Astrocyte of the cerebellum (primary cell): ENCODE results near the gene BTRC.

Experiments used
- DNase-seq: peaks from one replicate; pipeline ENCODE4 v3.0.0-alpha.2; 2011; ENCODE audit warnings: low read depth
- H3K4me3 ChIP-seq: 2 replicates; pipeline ENCODE4 v1.5.1; 2011; ENCODE audit warnings: mild to moderate bottlenecking, low read depth, low read length, moderate library complexity
- in situ Hi-C: cut with HindIII; loops from 2 replicates; pipeline ENCODE4 v1.10.0; 2017; ENCODE audit warnings: low sequenced_read_pairs
- TF ChIP-seq, protein P1 (sequence below): IDR thresholded peaks from 2 replicates; pipeline ENCODE4 v1.5.1; 2012; ENCODE audit warnings: low read length, low read depth, moderate library complexity, mild to moderate bottlenecking; ENCODE audit errors: missing control alignments

The BTRC gene

DNA sequence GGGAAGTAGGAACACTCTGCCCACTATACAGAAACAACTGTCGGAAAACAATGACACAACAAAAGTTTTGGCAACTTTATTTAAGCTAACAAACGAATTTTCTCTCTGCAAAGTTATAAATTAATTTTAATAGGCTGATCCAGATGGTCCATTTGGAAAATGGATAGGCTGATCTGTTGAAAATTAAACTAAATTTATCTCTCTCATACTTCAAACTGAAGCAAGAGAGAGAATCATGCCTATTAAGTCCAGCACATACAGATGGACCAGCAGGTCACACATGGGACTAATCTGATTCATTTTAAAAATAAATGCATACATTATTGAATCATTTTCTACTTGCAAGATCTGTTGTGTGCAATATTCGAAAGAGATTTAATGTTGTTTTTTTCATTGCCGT is 110.1 kb downstream of the BTRC start:
- no peak overlapping the region for H3K4me3 ChIP-seq
- no peak for DNase-seq
- in situ Hi-C loops: no loop called here
- TF ChIP-seq, protein P1, sequence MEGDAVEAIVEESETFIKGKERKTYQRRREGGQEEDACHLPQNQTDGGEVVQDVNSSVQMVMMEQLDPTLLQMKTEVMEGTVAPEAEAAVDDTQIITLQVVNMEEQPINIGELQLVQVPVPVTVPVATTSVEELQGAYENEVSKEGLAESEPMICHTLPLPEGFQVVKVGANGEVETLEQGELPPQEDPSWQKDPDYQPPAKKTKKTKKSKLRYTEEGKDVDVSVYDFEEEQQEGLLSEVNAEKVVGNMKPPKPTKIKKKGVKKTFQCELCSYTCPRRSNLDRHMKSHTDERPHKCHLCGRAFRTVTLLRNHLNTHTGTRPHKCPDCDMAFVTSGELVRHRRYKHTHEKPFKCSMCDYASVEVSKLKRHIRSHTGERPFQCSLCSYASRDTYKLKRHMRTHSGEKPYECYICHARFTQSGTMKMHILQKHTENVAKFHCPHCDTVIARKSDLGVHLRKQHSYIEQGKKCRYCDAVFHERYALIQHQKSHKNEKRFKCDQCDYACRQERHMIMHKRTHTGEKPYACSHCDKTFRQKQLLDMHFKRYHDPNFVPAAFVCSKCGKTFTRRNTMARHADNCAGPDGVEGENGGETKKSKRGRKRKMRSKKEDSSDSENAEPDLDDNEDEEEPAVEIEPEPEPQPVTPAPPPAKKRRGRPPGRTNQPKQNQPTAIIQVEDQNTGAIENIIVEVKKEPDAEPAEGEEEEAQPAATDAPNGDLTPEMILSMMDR: no peak

- TF ChIP-seq, protein P1: no peak
- no peak overlapping the region for H3K4me3 ChIP-seq
- in situ Hi-C loops: no loop called here
- no peak for DNase-seq
These were observed 110.6 kb downstream of the BTRC start for GRCh38 chr10:101464599-101464998.

GRCh38 chr10:101466016-101466912 is 112.3 kb downstream of the BTRC start:
- no peak overlapping the region for H3K4me3 ChIP-seq
- in situ Hi-C loops: no loop called here
- DNase-seq: no peak
- TF ChIP-seq, protein P1: no peak

DNA sequence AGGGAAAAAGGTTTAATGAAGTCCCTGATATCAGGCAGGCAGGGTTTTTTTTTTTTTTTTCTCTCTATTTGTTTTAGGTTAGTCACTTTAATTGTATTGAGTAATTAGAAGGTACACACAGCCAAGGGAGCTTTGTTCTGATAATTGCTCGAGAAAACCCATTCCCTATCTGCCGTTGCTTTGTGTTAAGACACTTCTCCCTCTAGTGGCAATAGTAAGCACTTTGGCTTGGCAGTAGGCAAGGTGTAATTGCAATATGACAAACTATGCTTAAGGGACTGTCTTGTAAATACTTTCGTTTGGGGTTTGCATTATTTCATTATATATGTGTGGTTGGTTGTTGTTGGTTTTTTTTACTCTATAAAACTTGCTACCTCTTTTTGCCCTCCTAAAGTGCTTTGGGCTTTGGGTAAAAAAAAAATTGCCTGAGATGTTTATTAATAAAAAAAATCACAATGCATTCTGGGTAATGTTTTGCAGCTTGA is 113.4 kb downstream of the BTRC start:
- DNase-seq: peak; percentile 60
- no peak overlapping the region for H3K4me3 ChIP-seq
- TF ChIP-seq, protein P1: peak; percentile 96
- in situ Hi-C loops: no loop called here

DNA sequence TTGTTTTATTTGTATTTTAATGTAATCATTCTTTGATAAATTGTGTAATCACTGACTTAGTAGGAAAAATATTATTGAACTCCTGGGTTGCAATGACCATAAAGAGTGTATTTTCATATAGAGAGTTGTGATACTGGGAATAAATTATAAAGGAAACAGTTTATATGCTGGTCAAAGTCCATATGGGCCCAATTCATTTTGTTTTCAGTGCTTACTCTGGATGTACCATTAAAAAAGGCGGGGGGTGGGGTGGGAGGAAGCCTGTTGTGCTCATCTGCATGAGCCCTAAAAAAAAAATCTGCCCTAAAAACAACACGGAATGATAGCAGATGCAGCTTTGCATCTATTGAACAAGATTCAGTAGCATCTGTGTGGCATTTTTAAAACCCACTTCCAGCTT is 114.2 kb downstream of the BTRC start:
- no peak overlapping the region for H3K4me3 ChIP-seq
- TF ChIP-seq, protein P1: no peak
- DNase-seq: no peak
- in situ Hi-C loops: no loop called here

- no peak overlapping the region for H3K4me3 ChIP-seq
- TF ChIP-seq, protein P1: no peak
- no peak for DNase-seq
- in situ Hi-C loops: no loop called here
These were observed 122.4 kb downstream of the BTRC start for GRCh38 chr10:101476383-101476782.
